Neuronal stem cell (in vitro differentiated cells): Measurements from ENCODE around the gene AKR1B1.
A peak's percentile ranks its signal among the peaks of the same experiment; 100 is the strongest.

Source experiments
- DNase-seq: peaks from one replicate; pipeline ENCODE4 v3.0.0-alpha.2; 2013; ENCODE audit warnings: low spot score
- H2AFZ ChIP-seq: one replicate; pipeline ENCODE4 v1.6.1; 2013; ENCODE audit warnings: mild to moderate bottlenecking, low read length, inconsistent platforms
- H2AK5ac ChIP-seq: 2 replicates; pipeline ENCODE4 v1.6.1; 2013; ENCODE audit warnings: low read depth, mild to moderate bottlenecking, inconsistent platforms, low read length, moderate library complexity, mixed read lengths
- H2BK120ac ChIP-seq: 2 replicates; pipeline ENCODE4 v1.6.1; 2013; ENCODE audit warnings: low read depth, mild to moderate bottlenecking, inconsistent platforms, low read length, moderate library complexity, mixed read lengths
- H2BK12ac ChIP-seq: one replicate; pipeline ENCODE4 v1.6.1; 2013; ENCODE audit warnings: low read length, inconsistent platforms
- H2BK15ac ChIP-seq: 2 replicates; pipeline ENCODE4 v1.6.1; 2013; ENCODE audit warnings: mild to moderate bottlenecking, low read length, inconsistent platforms, mixed read lengths
- H2BK5ac ChIP-seq: one replicate; pipeline ENCODE4 v1.6.1; 2013; ENCODE audit warnings: inconsistent platforms, mild to moderate bottlenecking, low read length, moderate library complexity
- H3K14ac ChIP-seq: one replicate; pipeline ENCODE4 v1.6.1; 2013; ENCODE audit warnings: low read length, inconsistent platforms
- H3K18ac ChIP-seq: 2 replicates; pipeline ENCODE4 v1.6.1; 2013; ENCODE audit warnings: low read length, inconsistent platforms
- H3K23ac ChIP-seq: 2 replicates; pipeline ENCODE4 v1.6.1; 2013; ENCODE audit warnings: low read depth, mild to moderate bottlenecking, mixed read lengths, low read length, inconsistent platforms; ENCODE audit not compliant: poor library complexity
- H3K27ac ChIP-seq: replicated peaks from 3 replicates; pipeline ENCODE4 v1.5.1; 2013; ENCODE audit warnings: low read length, inconsistent platforms
- H3K27me3 ChIP-seq, 3 experiments: 2 replicates each; pipeline ENCODE4 v1.6.1; 2013; ENCODE audit warnings: low read length in 3 of 3, mild to moderate bottlenecking in 2 of 3, inconsistent platforms in 1 of 3, low read depth in 1 of 3, mixed read lengths in 1 of 3, moderate library complexity in 1 of 3; ENCODE audit not compliant: control insufficient read depth in 3 of 3, insufficient read depth in 3 of 3
- H3K36me3 ChIP-seq, 2 donors: replicated peaks in 1 of 2; 2 replicates each; pipeline ENCODE4 v1.6.1; 2013; ENCODE audit warnings: low read length in 2 of 2; ENCODE audit not compliant: control insufficient read depth in 2 of 2, insufficient read depth in 2 of 2
- H3K4ac ChIP-seq: 2 replicates; pipeline ENCODE4 v1.6.1; 2013; ENCODE audit warnings: inconsistent platforms, mild to moderate bottlenecking, low read length, moderate library complexity
- H3K4me1 ChIP-seq, 2 donors: 1 replicate in 1 of 2; 2 replicates in 1 of 2; pipeline ENCODE4 v1.6.1; 2013; ENCODE audit warnings: low read length in 2 of 2, low read depth in 1 of 2; ENCODE audit not compliant: control insufficient read depth in 2 of 2, insufficient read depth in 1 of 2
- H3K4me2 ChIP-seq: one replicate; pipeline ENCODE4 v1.6.1; 2013; ENCODE audit warnings: mild to moderate bottlenecking, low read length, inconsistent platforms; ENCODE audit not compliant: insufficient read depth, poor library complexity, severe bottlenecking
- H3K4me3 ChIP-seq, 2 donors: 2 replicates each; pipeline ENCODE4 v1.5.1; 2013; ENCODE audit warnings: low read length in 2 of 2, mild to moderate bottlenecking in 2 of 2, inconsistent platforms in 1 of 2, moderate library complexity in 1 of 2
- H3K79me1 ChIP-seq: one replicate; pipeline ENCODE4 v1.6.1; 2013; ENCODE audit warnings: low read depth, mild to moderate bottlenecking, inconsistent platforms, low read length, moderate library complexity
- H3K9ac ChIP-seq: one replicate; pipeline ENCODE4 v1.6.1; 2013; ENCODE audit warnings: mild to moderate bottlenecking, low read depth, low read length, inconsistent platforms; ENCODE audit not compliant: poor library complexity
- H3K9me3 ChIP-seq, 2 donors: replicated peaks in 1 of 2; 2 replicates each; pipeline versions ENCODE3 to v1.6.1; 2013; ENCODE audit warnings: low read length in 2 of 2, mild to moderate bottlenecking in 2 of 2, inconsistent platforms in 1 of 2, low read depth in 1 of 2, mixed read lengths in 1 of 2, moderate library complexity in 1 of 2; ENCODE audit not compliant: control insufficient read depth in 2 of 2, insufficient read depth in 1 of 2
- H4K8ac ChIP-seq: one replicate; pipeline ENCODE4 v1.6.1; 2013; ENCODE audit warnings: low read depth, mild to moderate bottlenecking, inconsistent platforms, low read length, moderate library complexity
- H4K91ac ChIP-seq: one replicate; pipeline ENCODE4 v1.6.1; 2013; ENCODE audit warnings: low read length, low read depth, mild to moderate bottlenecking, inconsistent platforms; ENCODE audit not compliant: poor library complexity
- WGBS, 2 donors: extraction: QIAGEN DNeasy Blood & Tissue Kit; methylation state at CpG; one replicate each; pipeline ENCODE4 v1.1.7; 2013; ENCODE audit warnings: missing lambda C conversion rate in 2 of 2, mixed read lengths in 1 of 2; ENCODE audit not compliant: insufficient read length in 2 of 2, insufficient replicate concordance in 1 of 2; ENCODE audit errors: extremely low coverage in 2 of 2; 5-methylcytosine and 5-hydroxymethylcytosine counted together

The AKR1B1 gene

GRCh38 chr7:134478707-134479106 lies 19.8 kb upstream of the AKR1B1 start:
- H3K4me3 ChIP-seq = no peak overlapping the region
- no CpG with 5 or more reads among the region's 2 CpGs for WGBS, 2 donors
- H3K9ac ChIP-seq = no peak overlapping the region
- no peak overlapping the region for H2BK15ac ChIP-seq
- no peak for DNase-seq
- no peak overlapping the region for H3K23ac ChIP-seq
- peaks cover 0 to 5% of the 10 kb centered on the region in 2 donors for H3K9me3 ChIP-seq
- H3K27me3 ChIP-seq = no peaks in the 10 kb centered on the region
- H3K27ac ChIP-seq = no peak overlapping the region
- no peak overlapping the region for H2AK5ac ChIP-seq
- H3K79me1 ChIP-seq = no peaks in the 10 kb centered on the region
- no peak overlapping the region for H4K8ac ChIP-seq
- no peak overlapping the region for H3K18ac ChIP-seq
- H3K4me1 ChIP-seq = peaks cover 0 to 4% of the 10 kb centered on the region in 2 donors
- no peak overlapping the region for H4K91ac ChIP-seq
- no peak overlapping the region for H2BK5ac ChIP-seq
- H2BK120ac ChIP-seq = no peak overlapping the region
- no peak overlapping the region for H2AFZ ChIP-seq
- no peak overlapping the region for H3K14ac ChIP-seq
- no peak overlapping the region for H3K4ac ChIP-seq
- no peak overlapping the region for H3K4me2 ChIP-seq
- H2BK12ac ChIP-seq = no peak overlapping the region
- H3K36me3 ChIP-seq = no peaks in the 10 kb centered on the region

- no peak for DNase-seq
Measured at GRCh38 chr7:134477954-134478353, 19.1 kb upstream of the AKR1B1 start.

GRCh38 chr7:134476044-134476443 lies 17.1 kb upstream of the AKR1B1 start:
- H2BK5ac ChIP-seq = no peak overlapping the region
- H3K4ac ChIP-seq = no peak overlapping the region
- no peak overlapping the region for H3K4me3 ChIP-seq
- no peak overlapping the region for H2BK12ac ChIP-seq
- H3K79me1 ChIP-seq = no peaks in the 10 kb centered on the region
- no peak overlapping the region for H2AFZ ChIP-seq
- no peak overlapping the region for H3K27ac ChIP-seq
- H2BK15ac ChIP-seq = no peak overlapping the region
- no peak overlapping the region for H3K14ac ChIP-seq
- no peak overlapping the region for H3K23ac ChIP-seq
- DNase-seq = no peak
- H4K8ac ChIP-seq = no peak overlapping the region
- no peaks in the 10 kb centered on the region for H3K9me3 ChIP-seq
- no peak overlapping the region for H3K18ac ChIP-seq
- peaks cover 0 to 4% of the 10 kb centered on the region in 2 donors for H3K4me1 ChIP-seq
- no peak overlapping the region for H3K4me2 ChIP-seq
- H4K91ac ChIP-seq = no peak overlapping the region
- H2AK5ac ChIP-seq = no peak overlapping the region
- H3K9ac ChIP-seq = no peak overlapping the region
- H3K27me3 ChIP-seq = no peaks in the 10 kb centered on the region
- no peak overlapping the region for H2BK120ac ChIP-seq
- H3K36me3 ChIP-seq = no peaks in the 10 kb centered on the region

More at GRCh38 chr7:134477954-134478353, 19.1 kb upstream of the AKR1B1 start:
- Histone ChIP-seq H3K4me1 (peaks cover 0 to 4% of the 10 kb centered on the region in 2 donors), H4K8ac (no peak overlapping the region), H4K91ac (no peak overlapping the region), H2BK12ac (no peak overlapping the region), H3K4me3 (no peak overlapping the region), H3K79me1 (no peaks in the 10 kb centered on the region), H3K14ac (no peak overlapping the region), H3K23ac (no peak overlapping the region), H2AFZ (peak overlapping the region; percentile 19), H3K9me3 (peaks cover 0 to 5% of the 10 kb centered on the region in 2 donors), H3K4me2 (no peak overlapping the region), H3K36me3 (no peaks in the 10 kb centered on the region), H2BK5ac (no peak overlapping the region), H3K27me3 (no peaks in the 10 kb centered on the region), H2AK5ac (no peak overlapping the region), H3K27ac (no peak overlapping the region), H3K9ac (no peak overlapping the region), H3K18ac (no peak overlapping the region), H2BK120ac (no peak overlapping the region), H3K4ac (no peak overlapping the region), H2BK15ac (no peak overlapping the region)
- no CpG with 5 or more reads among the region's 2 CpGs for WGBS, 2 donors

- Histone ChIP-seq H2BK5ac (no peak overlapping the region), H3K4me1 (no peaks in the 10 kb centered on the region), H3K36me3 (no peaks in the 10 kb centered on the region), H3K4me3 (no peak overlapping the region), H3K79me1 (no peaks in the 10 kb centered on the region), H3K23ac (no peak overlapping the region), H3K9ac (no peak overlapping the region), H3K14ac (no peak overlapping the region), H3K27ac (no peak overlapping the region), H3K18ac (no peak overlapping the region), H2AFZ (no peak overlapping the region), H3K27me3 (no peaks in the 10 kb centered on the region), H2BK12ac (no peak overlapping the region), H2AK5ac (no peak overlapping the region), H3K4ac (no peak overlapping the region), H3K9me3 (no peaks in the 10 kb centered on the region), H2BK15ac (no peak overlapping the region), H4K8ac (no peak overlapping the region), H3K4me2 (no peak overlapping the region), H2BK120ac (no peak overlapping the region), H4K91ac (no peak overlapping the region)
- WGBS, 2 donors = no CpG with 5 or more reads among the region's 1 CpG
- DNase-seq = no peak
Measured at GRCh38 chr7:134474828-134475227, 15.9 kb upstream of the AKR1B1 start.
